ENCODE data around the gene PCNX2. TPM values are rescaled to one million over a fixed set of nuclear protein-coding genes. Genes with fewer than 3 reads are reported as not detected.

The PCNX2 gene, protein sequence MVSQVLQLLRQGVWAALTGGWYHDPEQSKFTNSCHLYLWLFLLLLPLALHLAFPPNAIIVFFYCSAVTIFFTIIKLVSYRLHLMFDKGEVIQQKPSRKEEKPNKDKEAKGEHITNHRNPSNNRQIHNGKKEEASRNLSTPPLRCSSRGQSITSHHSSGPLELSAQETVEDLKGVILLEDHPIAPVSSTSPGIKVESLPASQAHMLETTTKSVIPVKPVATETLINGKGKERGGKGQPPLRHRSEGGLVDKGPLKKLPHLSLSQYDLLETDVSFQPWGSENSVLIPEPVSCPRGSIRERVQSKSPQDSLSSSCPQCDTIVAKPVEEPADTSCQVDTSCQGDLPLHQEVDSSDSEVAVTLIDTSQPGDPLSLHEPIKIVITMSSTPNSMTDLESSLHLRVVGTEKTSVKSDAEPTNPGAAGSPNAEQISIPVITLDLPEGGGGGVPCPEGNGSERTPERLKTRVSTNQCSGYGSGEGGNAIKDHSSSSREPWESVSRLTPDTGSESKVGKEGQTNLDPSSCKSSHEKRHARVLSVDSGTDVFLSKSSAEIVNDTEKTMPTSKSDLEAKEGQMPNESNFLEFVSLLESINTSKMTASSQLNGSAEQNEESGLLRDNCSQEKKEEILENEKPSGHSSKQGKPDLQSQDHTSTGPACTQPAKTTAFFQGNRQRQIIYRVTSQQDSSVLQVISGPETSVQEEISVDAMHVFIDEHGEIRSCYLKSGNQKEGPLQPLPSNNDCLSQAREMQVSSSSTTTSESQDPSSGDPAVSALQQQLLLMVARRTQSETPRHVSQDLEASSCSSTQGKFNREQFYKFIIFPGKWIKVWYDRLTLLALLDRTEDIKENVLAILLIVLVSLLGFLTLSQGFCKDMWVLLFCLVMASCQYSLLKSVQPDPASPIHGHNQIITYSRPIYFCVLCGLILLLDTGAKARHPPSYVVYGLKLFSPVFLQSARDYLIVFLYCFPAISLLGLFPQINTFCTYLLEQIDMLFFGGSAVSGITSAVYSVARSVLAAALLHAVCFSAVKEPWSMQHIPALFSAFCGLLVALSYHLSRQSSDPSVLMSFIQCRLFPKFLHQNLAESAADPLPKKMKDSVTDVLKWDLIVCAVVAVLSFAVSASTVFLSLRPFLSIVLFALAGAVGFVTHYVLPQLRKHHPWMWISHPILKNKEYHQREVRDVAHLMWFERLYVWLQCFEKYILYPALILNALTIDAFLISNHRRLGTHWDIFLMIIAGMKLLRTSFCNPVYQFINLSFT (N-terminal part only)
- 25.0 and 29.5 TPM in 2 replicates for total RNA-seq

DNA sequence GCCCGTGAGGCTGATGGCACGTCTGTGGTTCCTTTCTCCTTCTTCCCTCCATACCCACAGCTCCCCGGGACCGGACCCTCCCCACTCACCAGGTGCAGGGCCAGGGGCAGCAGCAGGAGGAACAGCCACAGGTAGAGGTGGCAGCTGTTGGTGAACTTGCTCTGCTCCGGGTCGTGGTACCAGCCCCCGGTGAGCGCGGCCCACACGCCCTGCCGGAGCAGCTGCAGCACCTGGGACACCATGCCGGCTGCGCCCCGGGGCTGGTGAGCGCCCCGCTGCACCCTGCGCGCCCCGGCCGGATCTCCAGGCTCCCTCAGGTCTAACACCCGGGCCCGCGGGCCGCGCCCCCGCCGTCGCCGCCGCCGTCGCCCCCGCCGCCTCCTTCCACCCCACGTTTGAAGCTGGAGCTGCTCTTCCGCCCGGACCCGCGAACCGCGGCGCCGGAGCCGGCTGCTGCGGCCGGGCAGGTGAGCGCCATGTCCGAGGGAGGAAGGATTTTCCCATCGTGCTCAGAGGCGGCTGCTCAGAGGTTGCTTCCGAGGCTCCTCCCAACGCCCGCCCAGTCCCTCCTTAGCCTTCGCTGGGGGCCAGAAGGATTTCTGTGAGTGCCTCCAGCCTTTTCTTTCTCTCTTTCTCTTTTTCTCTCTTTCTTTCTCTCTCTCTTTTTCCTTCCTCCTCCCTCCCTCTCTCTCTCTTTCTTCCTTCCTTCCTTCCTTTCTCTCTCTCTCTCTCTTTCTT is at the start of gene PCNX2:
Gene PCNX2, minus strand, starts transcription at position 489 of the 738 bp plus-strand sequence. Its CDS starts 247 bp downstream, at position 242.
- Mint-ChIP-seq H3K4me1 (peaks cover 31% of the 10 kb centered on the region), H3K27me3 (peaks cover under 1% of the 10 kb centered on the region), H3K27ac (peak within 1 kb of the TSS; percentile 90), H3K36me3 (ENCODE audit: low read depth) (peaks cover 12% of the 10 kb centered on the region), H3K9me3 (no peaks in the 10 kb centered on the region), H3K4me3 (peak within 1 kb of the TSS; percentile 97)
- peak; percentile 89 for DNase-seq
- intact Hi-C loops (cut with micrococcal nuclease) = loop anchor here (1.0 to 10.0 kb wide), 3 partner anchors 13 to 344 kb away; no protein-coding TSS in a partner anchor

DNA sequence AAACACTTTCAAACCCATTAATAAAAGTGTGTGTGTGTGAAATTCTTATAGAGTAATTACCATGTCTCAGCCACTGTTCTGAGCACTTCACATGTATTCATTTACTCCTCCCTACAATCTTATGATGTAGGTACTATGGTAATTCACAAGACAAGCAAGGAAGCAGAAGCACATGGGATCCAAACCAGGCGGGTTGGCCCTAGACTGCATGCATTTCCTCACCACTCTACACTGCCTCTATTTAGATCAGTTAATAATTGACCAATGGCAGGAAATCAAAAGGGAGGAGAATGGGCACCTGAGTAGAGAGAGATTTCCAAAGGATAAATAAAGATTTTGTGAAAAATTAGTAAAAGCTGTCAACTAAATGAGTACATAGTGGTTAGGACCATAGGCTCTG is 47.7 kb upstream of the PCNX2 start:
- no peak overlapping the region for H3K27ac Mint-ChIP-seq
- no peak for DNase-seq
- no peaks in the 10 kb centered on the region for H3K9me3 Mint-ChIP-seq
- peaks cover 32% of the 10 kb centered on the region for H3K27me3 Mint-ChIP-seq
- intact Hi-C loops (cut with micrococcal nuclease) = no loop called here
- no peaks in the 10 kb centered on the region for H3K4me1 Mint-ChIP-seq
- no peak overlapping the region for H3K4me3 Mint-ChIP-seq
- H3K36me3 Mint-ChIP-seq (ENCODE audit: low read depth) = no peaks in the 10 kb centered on the region

DNA sequence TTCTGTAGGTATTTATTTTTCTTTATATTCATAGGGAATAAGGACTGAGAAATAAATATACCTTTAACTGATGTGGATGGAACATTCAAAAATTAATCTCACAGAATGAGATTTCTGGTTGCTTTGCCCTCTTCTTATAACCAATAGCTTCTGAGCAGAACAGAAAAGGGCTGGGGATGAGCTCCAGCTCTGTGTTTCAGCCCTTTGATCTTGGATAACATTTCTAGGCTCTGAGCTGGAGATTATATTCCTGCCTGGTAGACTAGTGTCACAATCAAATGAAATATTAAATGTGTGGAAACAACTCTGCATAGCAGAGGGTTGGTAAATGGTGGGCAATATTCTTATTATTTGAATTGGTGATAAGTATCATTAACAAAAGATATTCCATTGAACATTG is 46.6 kb upstream of the PCNX2 start:
- no peak overlapping the region for H3K4me3 Mint-ChIP-seq
- no peaks in the 10 kb centered on the region for H3K9me3 Mint-ChIP-seq
- no peak for DNase-seq
- H3K36me3 Mint-ChIP-seq (ENCODE audit: low read depth) = no peaks in the 10 kb centered on the region
- no peaks in the 10 kb centered on the region for H3K4me1 Mint-ChIP-seq
- peaks cover 41% of the 10 kb centered on the region for H3K27me3 Mint-ChIP-seq
- H3K27ac Mint-ChIP-seq = no peak overlapping the region
- intact Hi-C loops (cut with micrococcal nuclease) = no loop called here

DNA sequence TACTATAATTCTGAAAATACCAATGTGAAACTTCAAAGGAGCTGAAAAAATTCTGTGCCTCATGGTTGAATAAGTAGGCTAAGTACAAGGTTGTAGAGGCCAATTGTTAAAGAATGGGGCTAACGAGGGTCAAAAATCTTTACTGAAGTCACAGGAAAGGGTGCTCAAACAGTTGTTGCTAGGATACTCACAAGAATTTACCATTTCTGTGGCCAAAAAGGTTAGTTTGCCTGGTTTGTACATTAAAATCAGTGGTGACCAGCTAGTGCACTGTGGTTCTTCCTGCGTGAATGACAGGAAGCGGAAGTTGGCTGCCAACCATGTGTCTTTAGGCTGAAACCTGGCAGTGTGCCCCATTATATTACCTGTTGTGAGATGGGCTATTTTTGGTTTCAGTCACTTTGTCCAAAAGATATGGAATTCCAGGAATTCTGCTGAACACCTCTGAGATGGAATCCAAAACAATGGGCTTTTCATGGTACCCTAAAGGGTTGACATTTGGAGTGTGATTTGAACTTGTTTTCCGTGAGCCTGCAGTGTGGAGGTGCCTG is 45.5 kb upstream of the PCNX2 start:
- intact Hi-C loops (cut with micrococcal nuclease) = no loop called here
- Mint-ChIP-seq H3K27me3 (peaks cover 45% of the 10 kb centered on the region), H3K4me1 (no peaks in the 10 kb centered on the region), H3K27ac (no peak overlapping the region), H3K4me3 (no peak overlapping the region), H3K36me3 (ENCODE audit: low read depth) (no peaks in the 10 kb centered on the region), H3K9me3 (no peaks in the 10 kb centered on the region)
- no peak for DNase-seq

DNA sequence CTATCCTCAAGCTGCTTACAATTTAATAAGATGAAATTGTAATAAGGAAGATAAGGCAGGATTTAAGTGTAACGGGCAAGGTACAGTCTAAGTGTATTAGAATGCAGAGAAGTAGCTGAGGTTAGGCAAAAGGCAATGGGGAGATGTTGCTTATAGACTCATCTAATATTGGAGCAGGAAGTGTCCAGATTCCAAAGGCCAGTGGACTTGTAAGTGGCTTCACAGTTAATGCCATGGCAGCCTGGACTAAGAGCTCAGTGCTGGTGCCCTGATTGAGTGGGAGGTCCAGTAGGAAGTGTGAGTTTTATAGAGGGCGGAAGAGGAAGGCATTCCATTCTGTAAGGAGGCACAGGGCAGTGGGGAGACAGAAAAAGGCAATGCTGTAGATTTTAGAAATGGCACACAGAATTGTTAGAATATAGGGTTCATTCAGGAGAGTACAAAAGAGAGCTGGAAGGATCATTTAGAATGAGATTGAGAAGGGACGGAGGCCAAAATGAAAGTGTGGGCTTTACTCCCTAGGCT is 44.6 kb upstream of the PCNX2 start:
- Mint-ChIP-seq H3K36me3 (ENCODE audit: low read depth) (no peaks in the 10 kb centered on the region), H3K4me1 (no peaks in the 10 kb centered on the region), H3K4me3 (no peak overlapping the region), H3K27me3 (peaks cover 45% of the 10 kb centered on the region), H3K9me3 (no peaks in the 10 kb centered on the region), H3K27ac (no peak overlapping the region)
- intact Hi-C loops (cut with micrococcal nuclease) = no loop called here
- no peak for DNase-seq

DNA sequence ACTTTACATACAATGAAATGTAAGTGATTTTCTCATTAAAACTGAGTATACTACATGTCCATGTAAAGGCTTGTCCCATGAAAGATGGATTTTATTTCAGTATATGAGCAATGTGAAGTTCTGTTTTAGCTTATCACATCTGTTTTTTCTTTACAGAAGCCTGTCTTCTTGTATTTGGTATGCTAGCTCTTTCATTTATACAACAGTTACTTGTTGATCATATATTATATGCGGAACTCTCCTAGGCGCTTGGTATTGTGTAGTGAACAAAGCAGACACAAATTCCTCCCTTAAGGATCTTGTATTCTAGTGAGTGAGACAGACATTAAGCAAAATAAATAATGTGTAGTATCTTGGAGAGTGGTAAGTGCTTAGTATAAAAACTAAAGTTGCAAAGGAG is 42.6 kb upstream of the PCNX2 start:
- intact Hi-C loops (cut with micrococcal nuclease) = no loop called here

DNA sequence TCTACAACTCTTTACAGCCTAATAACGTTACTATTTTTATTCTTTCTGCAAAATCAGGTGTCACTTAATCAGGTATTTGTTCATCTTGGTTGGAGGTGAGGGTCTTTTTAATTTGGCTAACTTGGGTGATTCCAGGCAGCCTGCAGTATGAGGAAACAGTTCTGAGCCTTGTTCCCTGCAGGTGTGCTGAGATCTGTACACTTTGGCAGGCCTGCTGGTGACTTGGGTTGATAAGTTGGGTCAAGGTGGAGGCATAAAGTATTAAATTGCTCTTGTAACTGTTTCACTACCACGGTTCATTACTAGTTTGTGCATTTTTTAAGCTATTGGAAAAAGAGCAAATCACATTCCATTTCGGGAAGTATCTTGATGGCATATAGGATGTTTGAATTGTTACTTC is 42.0 kb upstream of the PCNX2 start:
- intact Hi-C loops (cut with micrococcal nuclease) = no loop called here
- H3K9me3 Mint-ChIP-seq = no peaks in the 10 kb centered on the region
- DNase-seq = no peak
- no peaks in the 10 kb centered on the region for H3K4me1 Mint-ChIP-seq
- H3K36me3 Mint-ChIP-seq (ENCODE audit: low read depth) = no peaks in the 10 kb centered on the region
- H3K27ac Mint-ChIP-seq = no peak overlapping the region
- peaks cover 39% of the 10 kb centered on the region for H3K27me3 Mint-ChIP-seq
- H3K4me3 Mint-ChIP-seq = no peak overlapping the region

More for the DNA sequence above, 42.6 kb upstream of the PCNX2 start:
- no peak for DNase-seq
- no peaks in the 10 kb centered on the region for H3K4me1 Mint-ChIP-seq
- no peak overlapping the region for H3K4me3 Mint-ChIP-seq
- H3K27ac Mint-ChIP-seq = no peak overlapping the region
- H3K36me3 Mint-ChIP-seq (ENCODE audit: low read depth) = no peaks in the 10 kb centered on the region
- H3K9me3 Mint-ChIP-seq = no peaks in the 10 kb centered on the region
- peaks cover 41% of the 10 kb centered on the region for H3K27me3 Mint-ChIP-seq

DNA sequence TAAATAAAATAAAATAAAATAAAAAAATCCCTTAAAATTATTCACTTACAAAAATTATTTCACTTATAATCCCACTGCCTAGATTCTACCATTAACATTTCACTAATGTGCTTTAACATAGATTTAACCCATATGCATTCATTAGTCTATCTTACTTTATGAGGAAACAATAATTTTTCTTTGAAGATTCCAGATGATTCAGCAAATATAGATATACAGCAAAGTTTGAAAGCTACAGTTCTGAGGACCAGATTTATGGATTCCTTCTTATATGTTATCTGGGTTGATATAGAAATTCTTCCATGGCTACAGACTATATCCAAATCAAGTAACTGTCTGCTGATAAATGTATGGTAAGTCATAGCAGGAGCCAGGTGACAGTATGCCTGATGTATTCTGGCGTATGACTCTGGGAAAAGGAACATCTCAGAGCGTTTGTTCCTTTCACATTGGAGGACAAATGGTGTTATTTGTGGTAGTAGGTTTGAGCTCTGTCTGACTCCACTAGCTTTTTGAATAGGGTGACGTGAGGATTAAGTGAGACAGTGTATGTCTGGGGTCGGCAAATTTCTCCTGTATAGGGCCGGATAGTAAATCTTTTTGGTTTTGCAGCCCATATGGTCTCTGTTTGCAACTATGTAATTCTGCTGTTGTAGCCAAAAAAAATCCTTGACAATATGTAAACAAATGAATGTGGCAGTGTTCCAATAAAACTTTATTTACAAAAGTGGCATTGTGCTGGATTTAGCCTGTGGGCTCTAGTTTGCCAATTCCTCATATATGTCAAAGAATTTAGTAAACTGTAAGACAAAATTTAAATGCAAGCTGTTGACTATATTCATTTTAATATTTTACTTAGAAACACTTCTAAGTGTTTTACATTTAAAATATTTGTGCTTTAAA is 41.3 kb upstream of the PCNX2 start:
- intact Hi-C loops (cut with micrococcal nuclease) = no loop called here
- Mint-ChIP-seq H3K4me3 (no peak overlapping the region), H3K36me3 (ENCODE audit: low read depth) (no peaks in the 10 kb centered on the region), H3K9me3 (no peaks in the 10 kb centered on the region), H3K4me1 (no peaks in the 10 kb centered on the region), H3K27me3 (peaks cover 41% of the 10 kb centered on the region), H3K27ac (no peak overlapping the region)
- no peak for DNase-seq

DNA sequence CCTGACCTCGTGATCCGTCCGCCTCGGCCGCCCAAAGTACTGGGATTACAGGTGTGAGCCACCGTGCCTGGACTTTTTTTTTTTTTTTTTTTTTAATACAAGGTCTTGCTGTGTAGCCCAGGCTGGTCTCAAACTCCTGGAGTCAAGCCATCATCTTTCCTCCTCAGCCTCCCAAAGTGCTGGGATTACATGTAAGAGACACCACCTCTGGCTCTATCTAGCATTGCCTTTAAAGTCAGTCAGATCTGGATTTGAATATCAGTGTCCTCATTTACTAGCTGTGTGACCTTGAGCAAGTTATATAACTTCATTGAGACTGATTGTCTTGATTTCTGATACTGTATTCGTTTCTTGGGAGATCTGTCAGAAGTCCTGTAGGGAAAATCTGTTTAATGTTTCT is 38.6 kb upstream of the PCNX2 start:
- intact Hi-C loops (cut with micrococcal nuclease) = no loop called here
- Mint-ChIP-seq H3K27ac (no peak overlapping the region), H3K9me3 (no peaks in the 10 kb centered on the region), H3K4me3 (no peak overlapping the region), H3K4me1 (peaks cover 2% of the 10 kb centered on the region), H3K27me3 (peaks cover 48% of the 10 kb centered on the region), H3K36me3 (ENCODE audit: low read depth) (no peaks in the 10 kb centered on the region)
- no peak for DNase-seq

DNA sequence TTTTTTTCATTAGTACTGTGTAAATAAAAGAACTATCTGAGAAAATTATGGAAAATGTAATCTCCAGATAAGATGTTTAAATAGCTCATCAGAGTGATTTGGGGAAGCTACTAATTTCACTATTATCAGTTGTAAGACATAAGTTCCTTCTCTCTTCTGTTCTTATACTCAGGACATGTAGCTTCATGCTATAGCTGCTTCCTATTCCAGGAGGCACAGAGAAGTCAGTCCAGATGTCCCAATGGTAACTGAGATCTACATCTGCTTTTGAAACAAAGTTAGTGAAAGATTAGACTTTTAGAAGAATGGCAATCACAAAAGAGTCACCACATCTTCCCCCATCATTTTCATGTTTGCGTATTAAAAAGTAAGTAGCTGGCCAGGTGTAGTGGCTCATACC is 37.6 kb upstream of the PCNX2 start:
- intact Hi-C loops (cut with micrococcal nuclease) = no loop called here
- no peak overlapping the region for H3K4me3 Mint-ChIP-seq
- H3K4me1 Mint-ChIP-seq = peaks cover 2% of the 10 kb centered on the region

DNA sequence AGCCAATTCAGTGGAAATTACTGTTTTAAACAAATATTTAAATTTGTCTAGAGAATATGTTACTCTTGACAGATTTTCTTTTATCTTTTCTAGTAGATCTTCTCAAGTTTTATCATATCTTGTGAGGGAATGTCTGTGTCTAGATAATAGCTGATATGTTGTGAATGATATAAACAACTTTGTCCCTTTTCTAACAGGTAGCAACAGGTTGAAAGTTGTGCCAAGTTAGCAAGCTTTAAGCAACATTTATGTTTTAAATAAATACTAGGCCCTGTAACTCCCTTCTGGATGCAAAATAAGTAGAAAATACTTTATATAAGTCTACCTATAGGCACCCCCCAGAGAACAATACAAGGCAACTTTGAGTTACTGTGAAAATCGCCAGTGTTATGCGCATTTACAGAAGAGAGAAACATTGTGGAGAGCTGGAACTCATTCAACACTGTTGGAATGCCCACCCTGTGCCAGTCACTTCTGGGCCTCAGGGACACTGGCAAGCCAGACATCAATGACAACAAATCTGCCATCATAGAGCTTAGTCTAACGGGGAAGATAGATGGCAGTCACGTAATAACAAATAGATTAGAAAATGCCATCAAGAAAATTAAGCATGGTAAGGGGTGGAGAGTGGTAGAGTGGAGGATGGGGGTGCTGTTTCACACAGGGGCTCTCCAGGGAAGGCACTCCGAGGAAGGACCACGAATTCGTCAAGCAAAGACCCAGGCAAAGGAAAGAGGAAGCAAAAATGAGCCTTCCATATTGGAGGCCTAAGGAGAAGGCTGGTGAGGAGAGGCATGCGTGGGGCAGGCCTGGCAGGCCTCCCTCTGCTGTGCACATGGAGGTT is 36.4 kb upstream of the PCNX2 start:
- no peak for DNase-seq
- H3K27me3 Mint-ChIP-seq = peaks cover 36% of the 10 kb centered on the region
- peaks cover 4% of the 10 kb centered on the region for H3K4me1 Mint-ChIP-seq
- no peak overlapping the region for H3K4me3 Mint-ChIP-seq
- no peak overlapping the region for H3K27ac Mint-ChIP-seq
- no peaks in the 10 kb centered on the region for H3K36me3 Mint-ChIP-seq (ENCODE audit: low read depth)
- intact Hi-C loops (cut with micrococcal nuclease) = no loop called here
- H3K9me3 Mint-ChIP-seq = no peaks in the 10 kb centered on the region

More for the DNA sequence above, 37.6 kb upstream of the PCNX2 start:
- Mint-ChIP-seq H3K9me3 (no peaks in the 10 kb centered on the region), H3K36me3 (ENCODE audit: low read depth) (no peaks in the 10 kb centered on the region), H3K27me3 (peaks cover 42% of the 10 kb centered on the region), H3K27ac (no peak overlapping the region)
- DNase-seq = no peak

All from activated CD4-positive, alpha-beta T cell treated with anti-CD3 and anti-CD28 coated beads, Interleukin-2, amount 10 ng/mL, durations not matched to agents 24 days and 14 days (primary cell).